Measurements from ENCODE around the gene FREM1.

GRCh38 chr9:14932641-14933040, 22.4 kb upstream of the FREM1 start:
- TF ChIP-seq, protein P1, sequence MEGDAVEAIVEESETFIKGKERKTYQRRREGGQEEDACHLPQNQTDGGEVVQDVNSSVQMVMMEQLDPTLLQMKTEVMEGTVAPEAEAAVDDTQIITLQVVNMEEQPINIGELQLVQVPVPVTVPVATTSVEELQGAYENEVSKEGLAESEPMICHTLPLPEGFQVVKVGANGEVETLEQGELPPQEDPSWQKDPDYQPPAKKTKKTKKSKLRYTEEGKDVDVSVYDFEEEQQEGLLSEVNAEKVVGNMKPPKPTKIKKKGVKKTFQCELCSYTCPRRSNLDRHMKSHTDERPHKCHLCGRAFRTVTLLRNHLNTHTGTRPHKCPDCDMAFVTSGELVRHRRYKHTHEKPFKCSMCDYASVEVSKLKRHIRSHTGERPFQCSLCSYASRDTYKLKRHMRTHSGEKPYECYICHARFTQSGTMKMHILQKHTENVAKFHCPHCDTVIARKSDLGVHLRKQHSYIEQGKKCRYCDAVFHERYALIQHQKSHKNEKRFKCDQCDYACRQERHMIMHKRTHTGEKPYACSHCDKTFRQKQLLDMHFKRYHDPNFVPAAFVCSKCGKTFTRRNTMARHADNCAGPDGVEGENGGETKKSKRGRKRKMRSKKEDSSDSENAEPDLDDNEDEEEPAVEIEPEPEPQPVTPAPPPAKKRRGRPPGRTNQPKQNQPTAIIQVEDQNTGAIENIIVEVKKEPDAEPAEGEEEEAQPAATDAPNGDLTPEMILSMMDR (conservative IDR thresholded peaks at IDR 0.05; ENCODE audit: low read length), result no peak
- no peak for TF ChIP-seq EZH2phosphoT487 (IDR thresholded peaks at IDR 0.05; ENCODE audit: borderline replicate concordance, low read depth, low read length)

All from OCI-LY7 (cell line).